Fibroblast of lung (primary cell): Measurements from ENCODE around the gene STK11. TPM values are rescaled to one million over a fixed set of nuclear protein-coding genes. Genes with fewer than 3 reads are reported as not detected.
A peak's percentile ranks its signal among the peaks of the same experiment; 100 is the strongest.

ENCODE experiments used
- DNase-seq, 2 donors: peaks; one replicate each; pipeline versions ENCODE4 v3.0.0 to v3.0.0-alpha.2; 2010; ENCODE audit warnings: low read depth in 2 of 2
- H2AFZ ChIP-seq: 2 replicates; pipeline ENCODE4 v1.5.1; 2012; ENCODE audit warnings: low read length, control low read depth, inconsistent platforms
- H3K27ac ChIP-seq: 2 replicates; pipeline ENCODE4 v1.5.1; 2011; ENCODE audit warnings: low read length, control low read depth; ENCODE audit not compliant: insufficient read depth
- H3K27me3 ChIP-seq: 2 replicates; pipeline ENCODE4 v1.5.1; 2011; ENCODE audit warnings: mild to moderate bottlenecking, low read length; ENCODE audit not compliant: control insufficient read depth, insufficient read depth
- H3K36me3 ChIP-seq: 2 replicates; pipeline ENCODE4 v1.5.1; 2011; ENCODE audit warnings: low read length; ENCODE audit not compliant: control insufficient read depth, insufficient read depth
- H3K4me1 ChIP-seq: 2 replicates; pipeline ENCODE4 v1.5.1; 2011; ENCODE audit warnings: low read length; ENCODE audit not compliant: control insufficient read depth, insufficient read depth; ENCODE audit errors: extremely low read depth
- H3K4me2 ChIP-seq: 2 replicates; pipeline ENCODE4 v1.5.1; 2011; ENCODE audit warnings: low read length, control low read depth; ENCODE audit not compliant: insufficient read depth; ENCODE audit errors: extremely low read depth
- H3K4me3 ChIP-seq, 4 experiments: fragments of 200-600 bp in 1 of 4; sonication (generic) in 1 of 4; replicated peaks in 1 of 4; 2 replicates each; pipeline ENCODE4 v1.5.1; 2011 to 2016; ENCODE audit warnings: low read length in 4 of 4, low read depth in 3 of 4, mild to moderate bottlenecking in 3 of 4, control low read depth in 2 of 4, inconsistent platforms in 1 of 4, mixed read lengths in 1 of 4; ENCODE audit not compliant: insufficient read depth in 1 of 4; ENCODE audit errors: control extremely low read depth in 1 of 4
- H3K79me2 ChIP-seq: 2 replicates; pipeline ENCODE4 v1.5.1; 2012; ENCODE audit warnings: mild to moderate bottlenecking, low read length, inconsistent platforms; ENCODE audit not compliant: control insufficient read depth, insufficient read depth
- H3K9ac ChIP-seq: 2 replicates; pipeline ENCODE4 v1.5.1; 2011; ENCODE audit warnings: mild to moderate bottlenecking, low read length, control low read depth; ENCODE audit not compliant: insufficient read depth
- H3K9me3 ChIP-seq: 2 replicates; pipeline ENCODE4 v1.5.1; 2012; ENCODE audit warnings: low read depth, low read length; ENCODE audit not compliant: control insufficient read depth, insufficient read depth
- H4K20me1 ChIP-seq: 2 replicates; pipeline ENCODE4 v1.5.1; 2011; ENCODE audit warnings: low read length; ENCODE audit not compliant: control insufficient read depth, insufficient read depth; ENCODE audit errors: extremely low read depth
- EZH2 ChIP-seq: IDR thresholded peaks from 2 replicates; pipeline ENCODE4 v1.5.1; 2012; ENCODE audit warnings: low read length, control low read depth, mild to moderate bottlenecking; ENCODE audit errors: missing control alignments
- polyA plus RNA-seq, 2 donors: library from polyadenylated mRNA; depleted of rRNA in 1 of 2; stranded (reverse) in 1 of 2; unstranded in 1 of 2; fragments of >200 nt; gene quantifications; 2 replicates each; pipeline ENCODE4 v1.2.1, GENCODE V29; 2011 to 2012; ENCODE audit warnings: missing spikeins in 1 of 2
- total RNA-seq: library from RNA; depleted of rRNA; stranded (reverse); fragments of >200 nt; gene quantifications from 2 replicates; pipeline ENCODE4 v1.2.1, GENCODE V29; 2014
- TF ChIP-seq, protein P1 (sequence below), 2 donors: IDR thresholded peaks in 1 of 2; conservative IDR thresholded peaks in 1 of 2; 1 replicate in 1 of 2; 2 replicates in 1 of 2; pipeline ENCODE4 v1.5.1; 2011 to 2012; ENCODE audit warnings: low read length in 2 of 2, control low read depth in 1 of 2, inconsistent platforms in 1 of 2, low read depth in 1 of 2, mild to moderate bottlenecking in 1 of 2

The STK11 gene
- total and polyA plus RNA-seq, 2 donors (not counting 1 experiment from before 2014, with no cell fraction given) = 23.7 to 96.6 TPM

DNA sequence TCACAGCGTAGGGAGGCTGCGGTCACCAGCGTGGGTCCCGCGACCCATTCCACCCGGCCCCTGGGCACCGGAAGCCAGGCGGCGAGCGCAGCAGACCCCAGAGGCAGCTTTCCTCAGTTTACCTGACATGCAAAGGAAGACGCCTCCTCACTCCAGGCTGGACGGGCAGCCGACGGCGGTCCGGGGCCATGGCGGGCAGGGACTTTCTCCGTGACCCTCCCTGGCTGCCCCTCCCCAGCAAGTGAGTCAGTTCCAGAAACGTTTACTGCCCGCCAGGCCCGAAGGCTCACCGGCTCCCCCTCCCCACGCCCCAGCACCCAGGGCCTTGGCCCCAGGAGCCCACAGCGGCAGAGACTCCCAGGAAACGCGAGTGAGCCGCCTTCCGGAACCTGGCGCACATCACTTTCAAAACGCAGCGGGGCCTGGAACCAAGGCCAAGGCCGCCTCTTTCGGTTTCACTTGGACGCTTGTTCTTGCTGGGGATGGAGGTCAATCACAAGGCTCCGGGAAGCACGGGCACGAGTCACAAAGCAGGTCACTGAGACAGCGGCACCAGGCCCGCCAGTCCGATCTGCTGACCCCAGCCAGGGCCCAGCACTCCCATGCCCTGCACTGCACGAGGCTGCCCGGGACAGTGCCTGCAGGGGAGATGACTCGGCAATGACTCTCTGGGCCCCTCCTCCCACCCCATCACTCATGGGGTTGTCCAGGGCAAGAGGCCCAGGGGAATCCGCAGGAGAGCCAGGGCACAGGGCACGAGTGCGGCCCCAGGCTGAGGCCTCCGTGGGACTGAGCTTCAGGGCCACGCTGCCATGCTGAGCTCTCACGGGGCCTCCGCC lies 36.8 kb upstream of the STK11 start:
- H3K27me3 ChIP-seq = no peaks in the 10 kb centered on the region
- no peaks in the 10 kb centered on the region for H4K20me1 ChIP-seq
- peak overlapping the region; percentile 97 for H3K4me2 ChIP-seq
- H2AFZ ChIP-seq = no peak overlapping the region
- peak overlapping the region; percentile 36 to 86 (median 60) for H3K4me3 ChIP-seq
- H3K9ac ChIP-seq = peak overlapping the region; percentile 65
- H3K27ac ChIP-seq = peak overlapping the region; percentile 97
- H3K4me1 ChIP-seq = peaks cover 27% of the 10 kb centered on the region
- H3K79me2 ChIP-seq = peaks cover 94% of the 10 kb centered on the region
- TF ChIP-seq EZH2 = no peak
- TF ChIP-seq, protein P1, sequence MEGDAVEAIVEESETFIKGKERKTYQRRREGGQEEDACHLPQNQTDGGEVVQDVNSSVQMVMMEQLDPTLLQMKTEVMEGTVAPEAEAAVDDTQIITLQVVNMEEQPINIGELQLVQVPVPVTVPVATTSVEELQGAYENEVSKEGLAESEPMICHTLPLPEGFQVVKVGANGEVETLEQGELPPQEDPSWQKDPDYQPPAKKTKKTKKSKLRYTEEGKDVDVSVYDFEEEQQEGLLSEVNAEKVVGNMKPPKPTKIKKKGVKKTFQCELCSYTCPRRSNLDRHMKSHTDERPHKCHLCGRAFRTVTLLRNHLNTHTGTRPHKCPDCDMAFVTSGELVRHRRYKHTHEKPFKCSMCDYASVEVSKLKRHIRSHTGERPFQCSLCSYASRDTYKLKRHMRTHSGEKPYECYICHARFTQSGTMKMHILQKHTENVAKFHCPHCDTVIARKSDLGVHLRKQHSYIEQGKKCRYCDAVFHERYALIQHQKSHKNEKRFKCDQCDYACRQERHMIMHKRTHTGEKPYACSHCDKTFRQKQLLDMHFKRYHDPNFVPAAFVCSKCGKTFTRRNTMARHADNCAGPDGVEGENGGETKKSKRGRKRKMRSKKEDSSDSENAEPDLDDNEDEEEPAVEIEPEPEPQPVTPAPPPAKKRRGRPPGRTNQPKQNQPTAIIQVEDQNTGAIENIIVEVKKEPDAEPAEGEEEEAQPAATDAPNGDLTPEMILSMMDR (conservative IDR thresholded peaks at IDR 0.05 in 1 of 2, IDR thresholded peaks at IDR 0.05 in 1 of 2; ENCODE audit: low read depth in 1 of 2, low read length in 2 of 2) = peak in 1 of 2 donors; percentile 5
- no peaks in the 10 kb centered on the region for H3K9me3 ChIP-seq
- peaks cover 24% of the 10 kb centered on the region for H3K36me3 ChIP-seq
- peak; percentile 75 to 86 for DNase-seq

DNA sequence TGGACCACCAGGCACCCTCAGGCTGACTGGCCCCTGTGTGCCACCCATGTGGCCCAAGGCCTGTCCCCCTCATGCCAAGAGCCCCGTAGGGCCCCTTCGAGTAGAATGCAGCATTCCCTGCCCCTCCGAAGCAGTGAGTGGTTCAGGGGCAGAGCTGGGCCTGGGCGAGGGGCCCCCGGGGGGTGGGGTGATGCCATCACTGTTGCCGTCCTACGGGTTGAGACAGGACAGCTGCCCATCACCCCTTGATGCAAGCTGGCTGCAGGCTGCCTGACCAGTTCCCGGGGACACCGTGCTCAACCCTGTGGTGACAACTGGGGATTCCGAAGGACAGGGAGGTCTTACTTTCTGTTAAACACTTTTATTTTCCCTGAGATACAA lies 36.2 kb upstream of the STK11 start:
- H3K79me2 ChIP-seq = peaks cover 88% of the 10 kb centered on the region
- peak overlapping the region; percentile 65 for H3K9ac ChIP-seq
- H3K27me3 ChIP-seq = no peaks in the 10 kb centered on the region
- peak overlapping the region; percentile 95 for H3K4me2 ChIP-seq
- peak overlapping the region; percentile 17 to 86 (median 60) for H3K4me3 ChIP-seq
- H2AFZ ChIP-seq = no peak overlapping the region
- TF ChIP-seq EZH2 = no peak
- peaks cover 24% of the 10 kb centered on the region for H3K36me3 ChIP-seq
- no peaks in the 10 kb centered on the region for H3K9me3 ChIP-seq
- no peaks in the 10 kb centered on the region for H4K20me1 ChIP-seq
- peaks cover 27% of the 10 kb centered on the region for H3K4me1 ChIP-seq
- H3K27ac ChIP-seq = peak overlapping the region; percentile 97
- no peak for DNase-seq

DNA sequence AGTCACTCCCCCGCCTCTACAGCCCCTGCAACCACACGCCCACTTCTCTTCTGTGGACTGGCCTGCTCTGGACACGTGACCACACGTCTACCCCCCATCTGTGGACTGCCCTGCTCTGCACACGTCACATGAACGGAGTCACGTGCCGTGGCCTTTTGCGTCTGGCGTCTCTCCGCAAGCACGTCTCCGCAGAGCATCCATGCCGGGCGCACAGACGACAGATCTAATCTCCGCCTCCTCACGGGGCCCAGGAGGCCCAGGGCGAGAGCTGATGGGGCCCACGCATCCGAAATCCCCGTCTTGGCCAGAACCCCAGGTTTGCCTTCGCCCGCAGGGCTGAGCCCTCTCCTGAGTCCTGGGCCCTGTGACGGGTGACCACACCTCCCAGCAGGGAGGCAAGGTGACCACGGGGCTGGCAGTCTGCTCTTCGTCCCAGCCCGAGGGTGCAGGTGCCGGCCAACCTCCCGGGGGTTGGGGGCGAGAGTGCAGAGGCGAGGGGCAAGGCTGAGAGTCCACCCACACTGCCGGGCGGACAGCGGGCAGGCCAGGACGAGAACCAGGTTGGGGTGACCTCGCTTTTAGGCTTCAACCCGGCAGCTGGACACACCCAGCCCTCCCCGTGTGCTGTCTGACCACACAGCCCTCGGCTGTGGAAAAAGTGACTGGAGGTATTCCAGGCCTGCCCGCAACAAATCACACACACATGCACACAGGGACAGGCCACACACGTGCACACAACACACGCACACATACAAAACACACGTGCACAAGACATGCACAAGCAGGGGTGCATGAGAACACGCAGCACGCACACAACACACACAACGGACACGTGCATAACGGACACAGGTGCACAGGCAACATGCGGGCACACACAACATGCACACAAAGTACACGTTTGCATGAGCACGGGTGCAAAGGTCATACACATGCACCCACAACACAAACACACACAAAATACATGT lies 35.4 kb upstream of the STK11 start:
- Histone ChIP-seq H3K4me1 (peaks cover 27% of the 10 kb centered on the region), H3K27me3 (no peaks in the 10 kb centered on the region), H2AFZ (no peak overlapping the region), H3K4me2 (peak overlapping the region; percentile 95), H3K9ac (peak overlapping the region; percentile 42), H3K36me3 (peaks cover 22% of the 10 kb centered on the region), H3K27ac (peak overlapping the region; percentile 97), H3K9me3 (no peaks in the 10 kb centered on the region), H3K79me2 (peaks cover 82% of the 10 kb centered on the region), H4K20me1 (no peaks in the 10 kb centered on the region), H3K4me3 (peak overlapping the region in 2 of 4 experiments; percentile 14 to 86)
- peak; percentile 70 to 88 for DNase-seq
- TF ChIP-seq, protein P1 (conservative IDR thresholded peaks at IDR 0.05 in 1 of 2, IDR thresholded peaks at IDR 0.05 in 1 of 2; ENCODE audit: low read depth in 1 of 2, low read length in 2 of 2) = no peak
- TF ChIP-seq EZH2 = no peak
